GM18873 (cell line): ENCODE results near the gene CHRM4.

Experiments
- ATAC-seq: cut with Tn5 transposase; IDR thresholded peaks from one replicate; pipeline ENCODE4 v1.9.1; 2021; ENCODE audit warnings: mild to moderate bottlenecking, moderate library complexity, moderate number of reproducible peaks; ENCODE audit not compliant: unreplicated experiment, low FRiP score

CHRM4 gene

GRCh38 chr11:46351148-46351547 lies 40.4 kb downstream of the CHRM4 start:
- no peak for ATAC-seq

GRCh38 chr11:46350695-46351094 lies 40.9 kb downstream of the CHRM4 start:
- no peak for ATAC-seq

- ATAC-seq = no peak
Measured at GRCh38 chr11:46348566-46349401, 42.8 kb downstream of the CHRM4 start.

- peak; percentile 10 for ATAC-seq
Measured at GRCh38 chr11:46347637-46348311, 43.8 kb downstream of the CHRM4 start.

GRCh38 chr11:46346886-46347636 lies 44.5 kb downstream of the CHRM4 start, which contains the start of gene DGKZ:
Gene DGKZ (plus strand): TSS chr11:46347463. CDS start chr11:46347660, 197 bp downstream.
- peak; percentile 35 for ATAC-seq

GRCh38 chr11:46345881-46346484 lies 45.6 kb downstream of the CHRM4 start:
- no peak for ATAC-seq

- no peak for ATAC-seq
Measured at GRCh38 chr11:46345131-46345597, 46.4 kb downstream of the CHRM4 start.

- no peak for ATAC-seq
Measured at GRCh38 chr11:46343520-46343919, 48.1 kb downstream of the CHRM4 start.

GRCh38 chr11:46342239-46342638 lies 49.3 kb downstream of the CHRM4 start:
- ATAC-seq = no peak

GRCh38 chr11:46341454-46341853 lies 50.1 kb downstream of the CHRM4 start:
- no peak for ATAC-seq

- ATAC-seq = no peak
Measured at GRCh38 chr11:46339816-46340215, 51.8 kb downstream of the CHRM4 start.

- no peak for ATAC-seq
Measured at GRCh38 chr11:46338988-46339666, 52.4 kb downstream of the CHRM4 start.

- no peak for ATAC-seq
Measured at GRCh38 chr11:46338636-46338987, 53.0 kb downstream of the CHRM4 start.

GRCh38 chr11:46337626-46338345 lies 53.8 kb downstream of the CHRM4 start:
- no peak for ATAC-seq

- no peak for ATAC-seq
Measured at GRCh38 chr11:46336563-46337180, 54.9 kb downstream of the CHRM4 start.

- no peak for ATAC-seq
Measured at GRCh38 chr11:46335890-46336562, 55.5 kb downstream of the CHRM4 start.

- no peak for ATAC-seq
Measured at GRCh38 chr11:46335271-46335670, 56.3 kb downstream of the CHRM4 start.

GRCh38 chr11:46334211-46334610 lies 57.4 kb downstream of the CHRM4 start:
- ATAC-seq = no peak
